ENCODE results near the gene CYTH4.

Gene CYTH4

GRCh38 chr22:37349043-37349814, 66.9 kb downstream of the CYTH4 start:
- no peak for DNase-seq (ENCODE audit: low read depth)

GRCh38 chr22:37351232-37351631, 68.9 kb downstream of the CYTH4 start:
- no peak for DNase-seq (ENCODE audit: low read depth)

GRCh38 chr22:37352481-37352880, 70.2 kb downstream of the CYTH4 start:
- DNase-seq (ENCODE audit: low read depth) = no peak

- no peak for DNase-seq (ENCODE audit: low read depth)
Observed at GRCh38 chr22:37353839-37354238, 71.5 kb downstream of the CYTH4 start.

GRCh38 chr22:37354261-37354660, 72.0 kb downstream of the CYTH4 start:
- no peak for DNase-seq (ENCODE audit: low read depth)

GRCh38 chr22:37354670-37355069, 72.4 kb downstream of the CYTH4 start:
- DNase-seq (ENCODE audit: low read depth) = no peak

GRCh38 chr22:37355174-37355573, 72.9 kb downstream of the CYTH4 start:
- no peak for DNase-seq (ENCODE audit: low read depth)

GRCh38 chr22:37356922-37357321, 74.6 kb downstream of the CYTH4 start:
- DNase-seq (ENCODE audit: low read depth) = no peak

GRCh38 chr22:37357446-37358075, 75.3 kb downstream of the CYTH4 start:
- DNase-seq (ENCODE audit: low read depth) = no peak

- no peak for DNase-seq (ENCODE audit: low read depth)
Observed at GRCh38 chr22:37358386-37358785, 76.1 kb downstream of the CYTH4 start.

- no peak for DNase-seq (ENCODE audit: low read depth)
Observed at GRCh38 chr22:37358917-37359316, 76.6 kb downstream of the CYTH4 start.

GRCh38 chr22:37362621-37363020, 80.3 kb downstream of the CYTH4 start:
- no peak for DNase-seq (ENCODE audit: low read depth)

- DNase-seq (ENCODE audit: low read depth) = no peak
Observed at GRCh38 chr22:37363261-37363992, 81.1 kb downstream of the CYTH4 start.
